ENCODE measurements around the gene KCNQ1.

Gene KCNQ1

DNA sequence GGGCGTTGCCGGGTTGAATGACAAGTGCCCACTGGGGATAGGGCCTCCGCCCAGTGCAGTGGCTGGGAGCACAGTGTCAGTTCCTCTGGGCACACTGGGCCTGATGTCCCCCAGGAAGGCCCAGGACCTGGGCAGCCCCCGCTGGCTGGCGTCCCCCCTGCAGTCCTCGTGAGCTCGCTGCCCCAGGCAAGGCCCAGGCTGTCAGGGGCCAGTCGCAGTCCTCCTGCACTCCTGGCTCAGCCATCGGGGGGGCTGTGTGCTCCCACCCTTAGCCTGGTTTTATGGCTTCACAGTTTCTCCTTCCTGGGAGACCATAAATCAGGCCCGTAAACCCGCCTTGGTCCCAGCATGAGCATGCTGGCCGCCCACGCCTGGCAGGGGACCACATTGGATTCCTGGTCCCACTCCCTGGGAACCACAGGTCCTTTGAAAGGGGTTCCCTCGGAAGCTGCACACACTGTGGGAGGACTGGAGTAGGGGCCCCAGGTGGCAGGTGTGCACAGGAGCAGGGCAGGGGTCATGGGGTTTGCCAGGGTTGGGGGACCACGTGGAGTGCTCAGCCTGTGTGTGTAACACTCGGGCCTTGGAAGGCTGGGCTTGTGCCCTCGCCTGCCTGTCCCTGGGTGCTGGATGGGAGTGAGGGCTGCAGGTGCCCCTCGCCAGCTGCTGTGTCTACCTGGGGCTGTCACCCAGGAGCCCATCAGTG is 141.4 kb downstream of the KCNQ1 start:
- no peak for DNase-seq

DNA sequence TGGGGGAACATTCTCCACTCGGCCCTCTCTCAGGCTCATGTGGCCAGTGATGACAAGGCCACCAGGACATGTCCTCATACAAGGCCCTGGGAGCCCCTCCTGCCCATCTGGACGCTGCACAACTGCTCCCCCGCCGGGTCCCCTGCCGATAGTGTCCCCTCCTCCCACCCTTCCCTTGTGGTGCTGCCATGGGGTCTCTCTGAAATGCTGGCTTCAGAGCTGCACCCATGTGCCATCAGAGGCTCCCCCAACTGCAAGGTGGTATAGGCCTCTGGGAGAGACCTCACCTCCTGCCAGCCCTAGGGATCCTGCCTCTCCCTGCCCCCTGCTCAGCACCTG is 142.0 kb downstream of the KCNQ1 start:
- DNase-seq = no peak

DNA sequence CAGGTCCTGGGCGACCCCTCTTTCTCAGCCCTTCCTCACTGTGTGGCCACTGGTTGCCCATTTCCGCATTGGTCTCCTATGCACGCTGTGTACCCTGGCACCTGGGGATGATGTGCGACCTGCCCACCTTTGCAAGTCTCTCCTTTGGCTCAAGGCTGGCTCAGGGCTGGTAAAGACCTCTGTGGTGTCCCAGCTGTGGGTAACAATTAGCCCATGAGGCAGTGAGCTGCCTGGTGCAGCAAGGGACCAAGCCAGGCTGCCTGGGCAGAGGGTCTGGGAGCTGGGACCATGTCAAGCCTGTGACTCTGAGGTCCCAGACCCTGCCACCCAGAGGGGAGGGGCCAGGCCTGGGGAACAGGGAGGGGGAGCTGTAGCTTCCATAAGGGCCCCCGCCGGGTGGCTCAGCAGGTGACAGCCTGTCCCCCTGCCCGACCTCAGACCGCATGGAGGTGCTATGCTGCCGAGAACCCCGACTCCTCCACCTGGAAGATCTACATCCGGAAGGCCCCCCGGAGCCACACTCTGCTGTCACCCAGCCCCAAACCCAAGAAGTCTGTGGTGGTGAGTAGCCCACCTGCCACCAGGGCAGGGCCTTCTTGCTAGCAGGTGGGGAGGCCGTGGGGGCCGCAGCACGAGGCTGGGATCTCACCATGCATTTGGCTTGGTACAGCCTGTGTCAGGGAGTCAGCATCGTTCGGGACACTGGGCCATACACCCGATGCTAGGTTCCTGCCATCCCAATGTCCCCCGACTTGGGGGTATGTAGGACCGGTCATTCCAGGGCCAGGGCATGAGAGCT is 142.5 kb downstream of the KCNQ1 start:
- DNase-seq = no peak

DNA sequence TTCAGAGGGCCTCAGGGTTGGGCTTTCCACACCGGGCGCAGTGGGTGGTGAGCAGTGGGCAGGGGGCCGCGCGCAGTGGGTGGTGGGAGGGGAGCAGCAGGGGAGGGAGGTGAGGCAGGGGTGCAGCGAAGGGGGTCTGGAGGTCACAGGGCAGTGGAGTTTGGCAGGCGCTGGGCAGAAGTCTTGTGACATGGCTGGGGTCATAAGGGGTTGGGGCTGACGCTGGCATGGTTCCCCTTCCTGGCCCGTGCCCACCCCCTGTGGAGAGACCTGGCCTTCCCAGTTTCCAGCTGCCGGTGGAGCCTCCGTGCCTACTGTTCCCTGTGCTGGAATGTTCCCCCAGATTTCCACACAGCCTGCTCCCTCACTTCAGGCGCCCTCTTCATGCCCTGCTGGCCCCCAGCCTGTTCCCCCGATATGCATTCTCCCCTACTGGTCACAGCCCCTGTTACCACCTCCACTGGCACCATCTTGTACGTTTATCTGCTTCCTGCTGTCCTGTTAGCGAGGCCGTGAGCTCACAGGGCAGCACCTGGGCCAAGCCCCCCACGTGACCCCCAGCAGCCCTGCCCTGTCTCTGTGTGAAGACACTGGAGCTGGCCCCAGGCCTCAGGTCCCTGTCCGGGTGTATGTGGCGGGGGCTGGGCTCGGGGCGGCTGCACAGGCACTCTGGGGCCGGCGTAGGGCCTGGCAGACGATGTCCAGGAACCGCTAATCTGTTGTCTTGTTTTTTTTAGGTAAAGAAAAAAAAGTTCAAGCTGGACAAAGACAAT is 143.4 kb downstream of the KCNQ1 start:
- no peak for DNase-seq

DNA sequence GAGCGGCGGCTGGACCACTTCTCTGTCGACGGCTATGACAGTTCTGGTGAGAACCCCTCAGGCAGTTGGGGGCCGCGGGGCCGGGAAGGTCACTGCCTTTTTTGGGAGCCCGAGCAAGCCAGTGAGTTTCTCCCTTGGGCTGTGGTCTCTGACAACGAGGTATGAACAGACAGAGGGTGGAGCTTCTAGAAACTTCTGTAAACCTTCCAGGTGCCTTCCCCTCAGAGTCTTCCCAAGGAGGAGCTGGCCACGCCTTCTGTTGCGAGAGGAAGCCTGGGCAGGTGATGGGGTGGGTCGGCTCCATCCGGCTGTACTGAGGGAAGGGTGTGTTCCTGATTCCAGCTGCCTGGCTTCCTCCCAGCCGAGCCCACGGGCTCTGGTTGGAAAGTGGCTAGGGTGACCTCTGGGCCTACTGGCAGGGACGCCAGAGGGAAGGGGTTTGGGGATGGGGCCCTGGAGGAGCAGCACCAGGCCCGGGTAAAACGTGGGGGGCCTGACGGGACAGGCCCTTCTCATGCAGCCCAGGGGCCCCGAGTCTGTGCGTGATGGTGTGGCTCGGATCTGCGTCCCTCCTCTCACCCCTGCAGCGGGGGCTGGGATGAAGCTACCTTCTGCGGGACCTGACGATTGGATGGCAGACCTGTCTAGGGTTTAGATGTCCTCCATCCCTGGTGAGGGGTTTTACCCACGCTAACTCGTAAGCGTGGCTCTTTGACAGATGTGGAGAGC is 144.2 kb downstream of the KCNQ1 start:
- DNase-seq = no peak

DNA sequence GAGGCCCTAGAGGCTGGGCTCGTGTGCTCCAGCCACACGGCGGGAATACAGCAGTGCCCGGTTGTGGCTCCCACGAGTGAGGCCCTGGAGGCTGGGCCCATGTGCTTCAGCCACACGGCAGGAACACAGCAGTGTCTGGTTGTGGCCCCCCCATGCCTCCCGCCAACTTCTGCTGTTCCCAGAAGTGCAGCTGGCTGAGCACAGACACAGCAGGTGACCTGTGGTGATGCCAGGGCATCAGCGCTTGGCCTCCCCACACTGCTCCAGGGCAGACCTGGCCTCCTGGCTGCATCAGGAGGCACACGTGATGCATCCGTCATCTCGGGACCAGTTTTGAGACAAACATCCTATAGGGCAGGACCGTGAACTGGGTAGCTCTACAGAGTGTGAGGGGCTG is 144.7 kb downstream of the KCNQ1 start:
- no peak for DNase-seq

DNA sequence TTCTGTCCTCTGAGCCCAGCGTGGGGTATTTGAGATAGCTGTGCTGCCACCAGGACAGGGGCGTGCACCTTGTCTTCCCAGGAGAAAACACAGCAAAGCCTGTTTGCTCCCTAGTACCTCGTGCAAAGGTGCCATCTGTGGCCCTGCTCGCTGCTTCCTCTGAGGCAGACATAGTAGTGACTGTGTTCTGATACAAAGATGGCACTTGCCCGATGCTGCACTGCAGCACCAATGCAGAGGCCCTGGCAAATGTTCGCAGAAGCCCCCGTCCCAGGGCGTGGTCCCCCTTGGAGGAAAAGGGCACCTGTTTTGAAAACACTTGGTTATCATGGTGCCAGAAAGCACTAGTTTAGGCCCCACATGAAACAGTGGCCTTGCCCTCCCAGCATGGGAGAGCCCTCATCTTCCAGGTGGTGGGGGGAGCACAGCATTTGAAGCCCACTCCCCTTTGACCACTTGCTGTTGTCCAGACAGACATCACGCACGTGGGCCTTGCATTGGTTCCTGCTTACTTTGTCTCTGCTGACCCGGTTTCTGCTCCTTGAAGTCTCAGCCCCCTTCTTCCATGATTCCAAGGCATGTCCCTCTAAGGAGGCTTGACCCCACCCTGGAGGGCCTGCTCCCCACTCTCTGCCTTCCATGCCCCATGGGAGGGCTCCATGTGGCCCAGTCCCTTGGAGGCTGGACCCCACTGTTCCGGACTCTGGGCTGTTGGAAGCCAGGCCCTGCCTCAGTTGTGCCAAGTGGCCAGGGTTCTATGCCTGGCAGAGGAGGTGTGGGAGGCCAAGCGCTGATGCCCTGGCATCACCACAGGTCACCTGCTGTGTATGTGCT is 145.5 kb downstream of the KCNQ1 start:
- DNase-seq = no peak

DNA sequence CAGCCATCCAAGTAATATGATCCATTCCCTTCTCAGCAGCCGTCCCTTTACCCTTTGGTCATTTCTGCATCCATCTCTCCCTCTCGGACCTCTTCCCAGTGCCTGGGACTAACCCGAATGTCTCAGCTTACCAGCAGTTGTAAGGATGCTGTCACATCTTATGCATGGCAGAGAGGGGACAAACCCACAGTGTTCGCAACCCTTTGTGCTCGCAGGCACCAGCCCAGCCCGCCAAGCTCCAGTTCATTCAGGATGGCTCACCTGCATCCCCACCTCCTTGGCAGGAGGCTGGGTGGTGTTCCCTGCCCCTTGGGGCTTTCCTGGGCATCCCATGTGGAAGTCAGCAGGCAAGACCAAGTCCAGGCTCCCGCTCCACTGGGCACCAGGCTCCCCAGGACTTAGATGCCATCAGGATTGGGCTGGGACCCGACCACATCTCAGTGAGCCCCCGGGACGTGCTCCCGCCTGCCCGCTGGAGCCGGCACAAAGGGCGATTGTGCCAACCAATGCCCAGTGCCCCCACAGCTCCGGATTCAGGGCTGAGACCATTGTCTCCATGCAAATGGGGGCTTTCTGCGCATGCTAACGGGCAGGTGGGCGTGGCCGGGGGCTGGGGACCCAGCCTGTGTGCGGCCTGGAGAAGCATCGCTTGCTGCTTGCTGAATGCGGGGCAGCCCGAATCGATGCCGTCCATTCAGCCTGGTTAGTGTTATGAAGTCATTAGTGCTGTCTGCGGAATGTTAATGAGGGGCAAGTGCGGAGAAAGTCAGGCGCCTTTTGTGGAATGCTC is 146.4 kb downstream of the KCNQ1 start:
- DNase-seq = no peak

DNA sequence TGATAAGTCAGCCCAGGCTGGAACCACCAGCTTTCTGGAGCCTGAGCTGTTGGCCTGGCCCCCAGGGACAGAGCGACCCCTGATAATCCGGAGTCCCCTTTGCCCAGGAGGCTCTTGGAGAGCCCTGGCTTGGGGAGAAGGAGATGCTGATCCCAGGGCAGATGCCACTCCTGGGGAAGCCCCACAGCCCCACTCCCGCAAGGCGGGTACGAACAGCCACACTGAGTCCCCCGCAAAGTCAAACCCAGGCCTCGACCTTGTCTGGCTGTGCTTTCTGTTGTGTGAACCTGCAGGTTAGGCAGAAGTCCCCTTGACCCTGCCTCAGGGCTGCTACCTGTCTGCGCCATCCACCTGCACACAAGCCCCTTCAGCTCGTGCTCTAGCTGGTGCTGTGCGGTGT is 147.0 kb downstream of the KCNQ1 start:
- no peak for DNase-seq

DNA sequence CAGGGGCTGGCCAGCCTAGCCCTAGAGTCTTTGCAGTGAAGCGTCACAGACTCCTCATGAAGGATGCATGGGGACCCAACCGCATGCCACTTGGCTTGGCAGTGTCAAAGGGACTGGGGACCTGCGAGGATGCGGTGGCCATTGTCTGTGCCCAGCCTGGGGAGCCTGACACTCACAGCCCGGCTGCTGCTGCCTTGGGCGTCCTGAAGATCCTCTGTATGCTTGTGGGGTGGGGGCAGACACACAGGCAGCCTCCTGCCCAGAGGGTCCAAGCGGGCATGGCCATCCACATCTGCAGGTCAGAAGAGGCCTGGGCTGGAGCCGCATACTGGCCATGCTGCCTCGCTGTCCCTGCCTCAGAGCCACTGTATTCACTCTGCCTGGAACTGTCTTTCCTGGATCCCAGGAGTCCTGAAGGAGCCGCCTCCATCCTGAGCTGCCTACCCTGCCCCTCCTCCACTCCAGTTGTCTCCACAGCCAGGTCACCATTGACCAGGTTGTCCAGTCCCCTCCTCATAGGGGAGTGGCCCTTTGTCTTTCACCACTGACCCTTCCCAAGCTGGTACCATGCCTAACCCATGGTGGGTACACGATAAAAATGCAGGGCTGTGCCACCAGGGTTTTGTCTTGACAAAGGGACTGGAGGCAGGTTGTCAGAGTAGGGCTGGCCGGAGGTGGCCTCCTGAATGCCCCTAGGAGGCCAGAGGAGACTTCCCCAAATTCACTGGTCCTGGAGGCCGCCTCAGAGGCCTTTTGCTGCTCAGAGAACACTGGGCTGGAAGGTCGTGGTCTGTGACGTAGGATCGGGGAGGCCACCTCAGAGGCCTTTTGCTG is 148.0 kb downstream of the KCNQ1 start:
- no peak for DNase-seq

DNA sequence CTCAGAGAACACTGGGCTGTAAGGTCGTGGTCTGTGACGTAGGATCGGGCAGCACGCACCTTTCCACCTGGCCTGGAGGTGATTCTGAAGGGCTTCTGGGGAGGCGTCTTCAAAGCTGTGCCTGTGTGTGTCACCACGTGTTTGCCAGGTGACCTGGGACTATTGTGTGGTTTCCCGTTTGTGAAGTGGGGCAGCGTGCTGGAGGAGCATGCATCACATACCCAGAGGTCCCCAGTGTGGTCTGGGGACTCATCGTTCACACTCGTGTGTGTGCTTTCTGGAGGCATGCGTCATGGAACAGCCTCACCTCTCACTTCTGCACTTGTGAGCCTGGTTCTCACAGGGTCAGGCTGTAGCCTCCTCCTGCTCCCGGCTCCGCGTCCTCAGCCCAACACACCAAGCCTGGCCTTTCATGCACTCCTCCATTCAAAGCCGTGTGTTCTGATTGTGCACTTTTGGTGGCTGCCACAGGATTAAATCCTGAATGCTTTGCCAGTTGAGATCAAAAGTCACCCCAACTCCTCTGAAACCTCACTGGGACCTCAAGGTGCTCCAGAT is 148.7 kb downstream of the KCNQ1 start:
- no peak for DNase-seq

DNA sequence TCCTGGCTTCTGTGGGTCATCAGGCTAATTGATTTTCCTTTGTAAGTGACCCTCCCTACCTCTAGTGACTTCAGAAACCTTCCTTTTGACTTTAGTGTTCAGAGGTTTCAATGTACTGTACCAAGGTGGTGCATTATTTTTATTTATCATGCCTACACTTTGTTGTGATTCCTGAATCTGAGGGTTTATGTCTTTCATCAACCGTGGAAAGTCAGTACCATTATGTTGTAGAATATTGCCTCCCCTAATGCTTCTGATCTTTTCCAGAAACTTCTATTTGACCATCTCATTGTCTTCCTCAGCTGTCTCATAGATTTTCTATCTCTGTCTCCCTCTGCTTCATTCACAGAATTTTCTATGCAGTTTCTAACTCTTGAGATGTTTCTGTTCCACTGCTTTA is 149.5 kb downstream of the KCNQ1 start:
- DNase-seq = no peak

DNA sequence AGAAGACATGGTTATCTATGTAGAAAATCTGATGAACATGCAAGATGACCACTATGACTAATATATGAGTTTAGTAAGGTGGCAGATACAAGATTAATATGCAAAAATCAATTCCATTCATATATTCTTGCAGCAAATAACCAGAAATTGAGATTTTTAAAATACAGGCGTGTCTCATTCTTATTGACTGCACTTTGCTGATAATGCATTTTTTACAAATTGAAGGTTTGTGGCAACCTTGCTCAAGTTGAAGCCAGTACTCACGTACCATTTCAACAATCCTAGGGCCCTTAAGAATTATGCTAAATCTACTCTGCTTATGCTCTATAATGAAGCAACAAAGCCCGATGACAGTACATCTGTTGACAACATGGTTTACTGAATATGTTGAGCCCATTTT is 150.4 kb downstream of the KCNQ1 start:
- DNase-seq = no peak

DNA sequence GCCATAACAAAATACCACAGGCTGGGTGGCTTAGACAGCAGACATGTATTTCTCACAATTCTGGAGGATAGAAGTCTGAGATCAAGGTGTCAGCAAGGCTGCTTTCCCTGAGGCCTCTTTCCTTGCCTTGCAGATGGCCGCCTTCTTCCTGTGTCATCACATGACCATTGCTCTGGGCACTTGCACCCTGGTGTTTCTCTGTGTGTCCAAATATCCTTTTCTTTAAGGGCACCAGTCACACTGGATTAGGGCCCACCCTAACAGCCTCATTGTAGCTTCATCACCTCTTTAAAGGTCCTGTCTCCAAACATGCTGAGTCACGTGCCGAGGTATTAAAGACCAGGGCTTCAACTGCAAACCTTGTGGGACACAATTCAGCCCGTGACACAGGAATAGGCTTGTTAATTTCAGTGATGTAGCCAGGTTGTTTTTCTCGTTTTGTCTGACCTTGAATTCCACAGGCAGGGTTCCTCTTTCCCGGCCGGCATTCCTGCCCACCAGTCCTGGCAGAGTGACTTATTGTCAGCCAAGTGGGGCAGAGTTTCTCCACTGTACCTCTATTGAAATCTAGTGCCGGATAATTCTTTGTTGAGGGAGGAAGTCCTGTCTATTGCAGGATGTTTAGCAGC is 154.9 kb downstream of the KCNQ1 start:
- DNase-seq = no peak

DNA sequence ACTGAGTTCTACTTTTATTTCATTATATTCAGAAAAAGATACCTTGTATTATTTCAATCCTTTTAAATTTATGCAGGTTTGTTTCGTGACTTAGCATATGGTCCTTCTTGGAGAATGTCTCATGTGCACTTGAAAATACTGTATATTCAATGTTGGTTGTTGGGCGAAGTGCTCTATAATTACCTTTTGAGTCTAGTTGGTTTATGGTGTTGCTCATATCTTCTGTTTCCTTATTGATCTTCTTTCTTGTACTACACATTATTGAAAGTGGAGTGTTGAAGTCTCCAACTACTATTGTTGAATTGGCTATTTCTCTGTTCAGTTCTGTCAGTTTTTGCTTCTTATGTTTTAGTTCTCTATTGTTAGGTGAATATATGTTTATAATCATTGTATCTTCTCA is 164.5 kb downstream of the KCNQ1 start:
- no peak for DNase-seq

DNA sequence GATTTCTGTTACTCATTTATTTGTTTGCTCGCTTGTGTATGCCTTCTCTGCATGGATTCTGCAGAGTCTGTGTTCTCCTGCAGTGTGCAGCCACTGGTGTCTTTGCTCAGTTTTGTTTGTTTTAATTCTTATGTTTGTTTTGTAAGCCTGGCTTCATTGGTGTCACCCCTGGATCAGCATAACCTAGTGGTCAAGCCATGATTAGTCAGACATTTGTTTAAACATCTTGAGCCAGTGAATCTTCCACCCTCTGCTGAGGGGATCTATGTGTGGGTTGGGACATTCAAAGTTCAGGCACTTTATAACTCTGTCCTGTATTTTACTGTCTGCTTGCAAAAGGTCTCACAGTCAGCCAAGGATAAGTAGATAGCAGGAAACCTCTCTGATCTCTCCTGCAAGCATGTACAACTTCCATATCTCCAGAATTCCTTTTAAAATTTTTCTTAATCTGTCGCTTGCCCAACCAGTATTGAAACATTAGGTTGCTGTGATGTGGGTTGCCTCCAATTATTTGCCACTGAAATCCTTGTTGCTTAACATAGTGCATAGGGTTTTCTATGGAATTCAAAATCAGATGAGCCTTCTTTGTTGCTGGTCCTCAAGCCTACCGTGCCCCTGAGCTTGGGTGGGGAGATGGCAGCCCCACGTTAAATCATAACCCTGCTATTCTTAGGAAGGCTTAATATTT is 168.2 kb downstream of the KCNQ1 start:
- no peak for DNase-seq

DNA sequence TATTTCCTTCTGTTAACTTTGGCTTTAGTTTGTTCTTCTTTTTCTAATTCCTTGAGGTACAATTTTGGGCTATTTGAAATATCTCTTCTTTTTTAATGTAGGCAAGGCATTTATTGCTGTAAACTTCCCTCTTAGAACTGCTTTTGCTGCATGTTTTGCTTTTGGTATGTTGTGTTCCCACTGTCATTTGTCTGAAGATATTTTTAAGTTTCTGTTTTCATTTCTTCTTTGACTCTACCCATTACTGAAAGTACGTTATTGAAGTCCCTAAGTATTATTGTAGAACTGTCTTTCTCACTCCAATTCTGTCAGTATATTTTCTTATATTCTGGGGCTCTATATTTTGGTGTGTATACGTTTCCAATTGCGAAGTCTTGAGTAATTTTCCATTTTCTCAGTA is 177.1 kb downstream of the KCNQ1 start:
- DNase-seq = no peak

DNA sequence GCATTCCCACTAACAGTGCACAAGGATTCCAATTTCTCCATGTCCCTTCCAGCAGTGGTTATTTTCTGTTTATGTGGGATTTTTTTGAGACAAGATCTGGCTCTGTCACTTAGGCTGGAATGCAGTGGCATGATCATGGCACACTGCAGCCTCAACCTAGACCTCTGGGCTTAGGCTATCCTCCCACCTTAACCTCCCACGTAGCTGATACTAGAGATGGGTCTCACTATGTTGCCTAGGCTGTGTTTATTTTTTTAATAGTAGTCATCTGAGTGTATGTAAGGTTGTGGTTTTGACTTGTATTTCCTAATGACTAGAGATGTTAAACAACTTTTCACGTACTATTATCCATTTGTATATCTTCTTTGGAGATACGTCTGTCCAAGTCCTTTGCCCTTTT is 180.4 kb downstream of the KCNQ1 start:
- no peak for DNase-seq

DNA sequence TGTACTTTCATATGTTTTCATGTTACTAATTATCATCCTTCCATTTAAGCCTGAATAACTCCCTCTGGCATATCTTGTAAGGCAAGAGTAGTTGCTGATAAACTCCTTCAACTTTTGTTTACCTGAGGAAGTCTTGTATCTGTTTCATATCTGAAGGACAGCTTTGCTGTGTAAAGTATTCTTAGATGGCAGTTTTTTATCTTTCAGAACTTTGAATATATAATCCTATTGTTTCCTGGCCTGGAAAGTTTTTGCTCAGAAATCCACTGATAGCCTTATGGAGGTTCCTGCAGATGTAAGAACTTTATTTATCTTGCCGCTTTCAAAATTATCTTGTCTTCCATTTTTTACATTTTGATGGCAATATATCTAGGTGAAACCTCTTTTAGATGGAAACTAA is 185.9 kb downstream of the KCNQ1 start:
- DNase-seq = no peak

Data from NCI-H187 (cell line).